ENCODE data around the gene CHD9.

CHD9 gene

DNA sequence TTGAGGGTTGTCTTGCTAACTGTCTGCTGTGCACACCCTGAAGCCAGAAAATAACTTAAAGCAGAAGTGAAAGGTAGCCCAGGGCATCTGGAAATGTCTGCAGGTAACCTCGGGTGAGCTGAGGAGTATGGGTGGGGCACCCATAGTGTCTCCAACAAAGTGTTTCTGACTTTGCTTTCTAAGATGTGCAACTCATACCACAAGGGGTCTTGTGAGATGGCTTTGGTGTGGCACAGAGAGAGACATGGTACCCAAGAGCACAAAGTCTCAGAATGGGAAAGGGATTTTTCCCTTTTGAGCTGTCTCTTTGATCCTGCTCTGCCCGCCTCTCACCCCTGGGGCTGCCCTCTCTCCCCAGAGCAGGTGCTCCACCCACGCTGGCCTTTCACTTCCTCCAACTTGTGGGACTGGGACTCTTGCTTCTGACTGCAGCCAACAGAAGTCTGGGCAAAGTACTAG, 6.9 kb downstream of the CHD9 start:
- Histone ChIP-seq H3K4me1 (ENCODE audit: control insufficient read depth, insufficient read depth, low read length) (no peaks in the 10 kb centered on the region), H3K27ac (ENCODE audit: extremely low read depth, low read depth, low read length) (no peak overlapping the region), H3K36me3 (ENCODE audit: control insufficient read depth in 2 of 2, insufficient read depth in 1 of 2, low read length in 2 of 2) (no peaks in the 10 kb centered on the region; a peak in 1 of 3 replicates), H3K9me3 (ENCODE audit: control insufficient read depth, insufficient read depth, low read depth, low read length) (no peaks in the 10 kb centered on the region), H3K4me3 (ENCODE audit: low read depth, low read length) (no peak overlapping the region)
- POLR2A ChIA-PET = no interaction called here
- TF ChIP-seq EGR2 (tag by site-specific recombination; IDR thresholded peaks at IDR 0.05; ENCODE audit: low read depth) = peak; percentile 48; the same call in 1 of the 2 replicates
- peak; percentile 37; the same call in 1 of the 2 replicates for TF ChIP-seq ZFHX2 (tag by site-specific recombination; conservative IDR thresholded peaks at IDR 0.05)
- no peak for TF ChIP-seq ZFP41 (tag by site-specific recombination; IDR thresholded peaks at IDR 0.05; ENCODE audit: borderline replicate concordance)
- CTCF ChIA-PET = no interaction called here

DNA sequence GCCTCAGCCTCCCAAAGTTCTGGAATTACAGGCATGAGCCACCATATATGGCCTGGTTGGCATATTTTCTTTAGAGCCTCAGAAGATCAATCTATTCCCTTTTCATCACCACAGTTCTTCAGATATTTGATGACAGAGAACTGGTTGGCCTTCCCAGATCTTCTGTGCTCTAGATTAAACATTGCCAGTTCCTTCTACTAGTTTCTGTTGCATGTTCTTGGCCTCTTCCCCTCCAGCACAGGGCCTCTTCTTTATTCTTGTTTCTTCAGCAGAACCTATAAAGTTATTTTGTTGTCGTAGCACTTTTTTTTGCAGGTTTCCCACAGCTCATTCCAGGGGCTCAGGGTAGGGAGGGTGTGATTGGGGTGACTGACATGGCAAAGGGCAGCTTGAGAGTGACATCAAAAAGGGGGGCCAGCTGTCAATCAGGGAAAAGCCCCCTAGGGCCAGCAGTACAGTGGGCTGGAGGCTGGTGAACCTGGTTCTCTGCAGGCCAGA, 9.3 kb downstream of the CHD9 start:
- Histone ChIP-seq H3K4me3 (ENCODE audit: low read depth, low read length) (no peak overlapping the region), H3K9me3 (ENCODE audit: control insufficient read depth, insufficient read depth, low read depth, low read length) (no peaks in the 10 kb centered on the region), H3K27ac (ENCODE audit: extremely low read depth, low read depth, low read length) (no peak overlapping the region), H3K36me3 (ENCODE audit: control insufficient read depth in 2 of 2, insufficient read depth in 1 of 2, low read length in 2 of 2) (peaks cover 0 to 6% of the 10 kb centered on the region in 2 experiments; a peak in 2 of 3 replicates), H3K4me1 (ENCODE audit: control insufficient read depth, insufficient read depth, low read length) (no peaks in the 10 kb centered on the region)
- CTCF ChIA-PET = no interaction called here
- POLR2A ChIA-PET = no interaction called here
- TF ChIP-seq GLIS2 (tag by site-specific recombination; IDR thresholded peaks at IDR 0.05) (no peak), ZNF140 (tag by site-specific recombination; IDR thresholded peaks at IDR 0.05) (no peak), ZNF664 (tag by site-specific recombination; IDR thresholded peaks at IDR 0.05) (no peak), SP3 (tag by site-specific recombination; IDR thresholded peaks at IDR 0.05) (no peak), ZNF248 (tag by site-specific recombination; IDR thresholded peaks at IDR 0.05) (no peak), ZNF112 (tag by site-specific recombination; IDR thresholded peaks at IDR 0.05) (no peak), ZNF473 (tag by site-specific recombination; IDR thresholded peaks at IDR 0.05) (no peak), ZNF558 (tag by site-specific recombination; IDR thresholded peaks at IDR 0.05) (no peak), KLF9 (tag by site-specific recombination; IDR thresholded peaks at IDR 0.05; ENCODE audit: low read depth) (no peak)
- TF ChIP-seq, protein P1, sequence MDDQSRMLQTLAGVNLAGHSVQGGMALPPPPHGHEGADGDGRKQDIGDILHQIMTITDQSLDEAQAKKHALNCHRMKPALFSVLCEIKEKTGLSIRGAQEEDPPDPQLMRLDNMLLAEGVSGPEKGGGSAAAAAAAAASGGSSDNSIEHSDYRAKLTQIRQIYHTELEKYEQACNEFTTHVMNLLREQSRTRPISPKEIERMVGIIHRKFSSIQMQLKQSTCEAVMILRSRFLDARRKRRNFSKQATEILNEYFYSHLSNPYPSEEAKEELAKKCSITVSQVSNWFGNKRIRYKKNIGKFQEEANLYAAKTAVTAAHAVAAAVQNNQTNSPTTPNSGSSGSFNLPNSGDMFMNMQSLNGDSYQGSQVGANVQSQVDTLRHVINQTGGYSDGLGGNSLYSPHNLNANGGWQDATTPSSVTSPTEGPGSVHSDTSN (CRISPR knock-in tag; IDR thresholded peaks at IDR 0.05) = no peak
- TF ChIP-seq, protein P2, sequence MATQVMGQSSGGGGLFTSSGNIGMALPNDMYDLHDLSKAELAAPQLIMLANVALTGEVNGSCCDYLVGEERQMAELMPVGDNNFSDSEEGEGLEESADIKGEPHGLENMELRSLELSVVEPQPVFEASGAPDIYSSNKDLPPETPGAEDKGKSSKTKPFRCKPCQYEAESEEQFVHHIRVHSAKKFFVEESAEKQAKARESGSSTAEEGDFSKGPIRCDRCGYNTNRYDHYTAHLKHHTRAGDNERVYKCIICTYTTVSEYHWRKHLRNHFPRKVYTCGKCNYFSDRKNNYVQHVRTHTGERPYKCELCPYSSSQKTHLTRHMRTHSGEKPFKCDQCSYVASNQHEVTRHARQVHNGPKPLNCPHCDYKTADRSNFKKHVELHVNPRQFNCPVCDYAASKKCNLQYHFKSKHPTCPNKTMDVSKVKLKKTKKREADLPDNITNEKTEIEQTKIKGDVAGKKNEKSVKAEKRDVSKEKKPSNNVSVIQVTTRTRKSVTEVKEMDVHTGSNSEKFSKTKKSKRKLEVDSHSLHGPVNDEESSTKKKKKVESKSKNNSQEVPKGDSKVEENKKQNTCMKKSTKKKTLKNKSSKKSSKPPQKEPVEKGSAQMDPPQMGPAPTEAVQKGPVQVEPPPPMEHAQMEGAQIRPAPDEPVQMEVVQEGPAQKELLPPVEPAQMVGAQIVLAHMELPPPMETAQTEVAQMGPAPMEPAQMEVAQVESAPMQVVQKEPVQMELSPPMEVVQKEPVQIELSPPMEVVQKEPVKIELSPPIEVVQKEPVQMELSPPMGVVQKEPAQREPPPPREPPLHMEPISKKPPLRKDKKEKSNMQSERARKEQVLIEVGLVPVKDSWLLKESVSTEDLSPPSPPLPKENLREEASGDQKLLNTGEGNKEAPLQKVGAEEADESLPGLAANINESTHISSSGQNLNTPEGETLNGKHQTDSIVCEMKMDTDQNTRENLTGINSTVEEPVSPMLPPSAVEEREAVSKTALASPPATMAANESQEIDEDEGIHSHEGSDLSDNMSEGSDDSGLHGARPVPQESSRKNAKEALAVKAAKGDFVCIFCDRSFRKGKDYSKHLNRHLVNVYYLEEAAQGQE (tag by site-specific recombination; IDR thresholded peaks at IDR 0.05) = no peak

DNA sequence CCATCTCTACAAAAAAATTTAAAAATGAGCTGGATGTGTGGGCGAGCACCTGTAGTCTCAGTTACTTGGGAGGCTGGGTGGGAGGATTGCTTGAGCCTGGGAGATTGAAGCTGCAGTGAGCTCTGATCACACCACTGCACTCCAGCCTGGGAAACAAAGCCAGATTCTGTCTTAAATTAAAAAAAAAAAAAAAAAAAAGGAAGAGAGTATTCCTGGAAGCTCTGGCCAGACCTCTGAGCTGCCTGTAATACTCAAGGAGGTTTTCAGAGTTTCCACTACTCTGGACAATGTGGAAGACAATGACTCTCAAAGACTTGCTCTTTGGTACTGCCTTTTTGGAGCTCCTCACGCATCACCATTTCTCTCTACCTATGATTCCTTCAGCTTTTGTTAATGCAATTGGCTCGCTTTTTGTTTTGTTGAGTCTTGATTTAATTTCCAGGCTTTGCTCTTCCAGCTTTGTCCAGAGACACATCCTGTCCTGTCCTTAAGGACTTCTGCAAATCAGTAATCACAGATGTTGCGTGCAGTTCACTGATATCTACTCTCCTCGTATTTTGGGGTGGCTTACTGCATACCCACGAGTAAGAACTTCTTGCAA, 10.8 kb downstream of the CHD9 start:
- Histone ChIP-seq H3K27ac (ENCODE audit: extremely low read depth, low read depth, low read length) (no peak overlapping the region), H3K4me3 (ENCODE audit: low read depth, low read length) (no peak overlapping the region), H3K36me3 (ENCODE audit: control insufficient read depth in 2 of 2, insufficient read depth in 1 of 2, low read length in 2 of 2) (peaks cover 0 to 6% of the 10 kb centered on the region in 2 experiments; a peak in 2 of 3 replicates), H3K4me1 (ENCODE audit: control insufficient read depth, insufficient read depth, low read length) (no peaks in the 10 kb centered on the region), H3K9me3 (ENCODE audit: control insufficient read depth, insufficient read depth, low read depth, low read length) (no peaks in the 10 kb centered on the region)
- ChIA-PET CTCF (interaction anchor here (0.6 kb wide), 2 partner anchors 142 to 241 kb away, joined by 3 read pairs; no protein-coding TSS in a partner anchor), POLR2A (no interaction called here)
- TF ChIP-seq EGR2 (tag by site-specific recombination; IDR thresholded peaks at IDR 0.05; ENCODE audit: low read depth) (0 out of 2 replicates have a peak, but pooled peaks have one; percentile 18), HOXC10 (CRISPR knock-in tag; IDR thresholded peaks at IDR 0.05) (no peak), ZSCAN16 (tag by site-specific recombination; IDR thresholded peaks at IDR 0.05) (no peak)

All from HEK293 (cell line).